GM13977 (cell line): ENCODE data around the gene MINAR1.

Experiments used
- DNase-seq: peaks from one replicate; pipeline ENCODE4 v3.0.0; 2012; ENCODE audit warnings: low spot score
- CTCF ChIP-seq: IDR thresholded peaks from 2 replicates; pipeline ENCODE4 v1.5.1; 2012; ENCODE audit warnings: mild to moderate bottlenecking, control low read depth; ENCODE audit not compliant: insufficient read depth; ENCODE audit errors: extremely low read depth, missing control alignments
- in situ Hi-C: fragments of 300-500 bp; cut with MboI; formaldehyde crosslinking; loops from one replicate; pipeline ENCODE4 v1.12.0; 2022; ENCODE audit warnings: low sequenced_read_pairs, low pct_unique_long_range_greater_than_20kb, mixed read lengths, inconsistent platforms; ENCODE audit not compliant: unreplicated experiment

The MINAR1 gene

DNA sequence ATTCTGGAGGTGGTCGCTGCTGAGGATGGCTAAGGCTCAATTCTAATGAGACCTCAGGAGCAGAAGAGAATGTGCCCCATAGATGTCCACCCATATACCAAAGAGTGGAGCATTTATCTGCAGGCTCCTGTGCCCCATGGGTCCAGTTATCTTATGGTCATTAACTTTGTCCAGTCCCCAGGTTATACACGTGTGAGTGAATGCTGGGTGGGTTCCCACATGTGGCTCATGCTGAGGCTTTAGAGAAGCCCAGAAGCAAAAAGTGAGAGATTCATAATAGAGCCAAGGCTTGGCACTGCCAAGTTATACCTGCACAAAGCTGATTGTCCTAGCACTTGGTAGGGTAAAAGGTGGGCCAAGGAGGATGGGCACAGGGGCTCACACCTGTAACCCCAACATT, 30.0 kb upstream of the MINAR1 start:
- no peak for TF ChIP-seq CTCF
- DNase-seq = no peak
- in situ Hi-C loops = no loop called here

- no peak for DNase-seq
- no peak for TF ChIP-seq CTCF
- in situ Hi-C loops = no loop called here
Observed at GRCh38 chr15:79403501-79403900, 28.6 kb upstream of the MINAR1 start.

DNA sequence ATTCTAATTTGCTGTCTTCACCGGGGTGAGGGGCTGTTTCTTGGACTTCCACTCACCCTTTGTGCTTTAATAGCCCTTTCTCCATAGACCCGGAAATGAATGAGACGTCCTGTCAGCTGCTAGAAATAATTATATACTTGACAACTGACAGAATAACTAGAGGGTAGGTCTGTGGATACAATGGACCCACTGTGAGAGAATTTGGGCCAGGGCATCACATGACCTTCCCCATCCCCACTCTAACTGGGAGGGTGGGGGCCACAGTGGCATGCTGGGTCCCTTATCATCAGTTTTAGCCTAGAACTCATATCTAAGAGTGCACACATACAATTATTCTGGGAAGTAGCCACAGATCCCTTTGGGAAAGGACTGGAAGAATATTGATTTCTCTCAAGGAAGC, 25.9 kb upstream of the MINAR1 start:
- TF ChIP-seq CTCF = no peak
- in situ Hi-C loops = no loop called here
- no peak for DNase-seq

DNA sequence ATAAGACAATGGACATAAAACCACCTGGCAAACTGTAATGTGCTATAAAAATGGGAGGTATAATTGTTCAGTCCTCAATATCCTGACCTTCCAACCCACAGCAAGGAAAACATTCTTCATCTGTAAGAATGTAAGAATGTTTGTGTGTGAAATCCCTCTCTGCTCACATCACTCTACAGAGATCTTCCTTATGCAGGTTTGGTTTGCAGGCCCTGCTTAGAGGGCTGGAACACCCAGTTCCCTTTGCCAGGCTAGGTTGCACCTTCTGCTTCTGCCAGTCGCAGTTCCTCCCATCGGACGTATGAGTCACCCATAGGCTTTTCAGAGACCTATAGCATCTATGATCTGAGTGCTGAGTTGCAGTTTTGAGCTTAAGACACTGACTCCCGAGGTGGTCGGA, 24.1 kb upstream of the MINAR1 start:
- in situ Hi-C loops = no loop called here
- DNase-seq = no peak
- TF ChIP-seq CTCF = no peak

- in situ Hi-C loops = no loop called here
Observed at GRCh38 chr15:79410237-79410636, 21.9 kb upstream of the MINAR1 start.

DNA sequence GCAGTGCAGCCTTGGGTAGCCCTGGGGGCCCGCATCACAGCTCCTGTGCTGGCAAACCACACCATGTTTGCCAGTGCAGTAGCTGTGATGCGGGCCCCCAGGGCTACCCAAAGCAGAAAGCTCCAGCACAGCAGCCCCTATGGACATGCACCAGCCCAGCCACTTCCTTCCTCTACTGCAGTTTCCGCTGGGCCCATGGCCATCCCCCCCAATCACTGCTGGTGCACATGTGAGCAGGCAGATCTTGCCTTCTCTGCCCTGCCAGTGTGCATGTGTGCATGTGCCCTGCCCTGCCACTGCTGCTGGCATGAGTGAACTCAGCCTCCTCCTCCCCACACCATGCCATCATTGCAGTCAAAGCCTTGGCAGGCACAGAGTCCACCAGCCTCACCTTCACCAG, 20.1 kb upstream of the MINAR1 start:
- no peak for TF ChIP-seq CTCF
- no peak for DNase-seq
- in situ Hi-C loops = no loop called here

More at GRCh38 chr15:79410237-79410636, 21.9 kb upstream of the MINAR1 start:
- DNase-seq = no peak
- no peak for TF ChIP-seq CTCF

DNA sequence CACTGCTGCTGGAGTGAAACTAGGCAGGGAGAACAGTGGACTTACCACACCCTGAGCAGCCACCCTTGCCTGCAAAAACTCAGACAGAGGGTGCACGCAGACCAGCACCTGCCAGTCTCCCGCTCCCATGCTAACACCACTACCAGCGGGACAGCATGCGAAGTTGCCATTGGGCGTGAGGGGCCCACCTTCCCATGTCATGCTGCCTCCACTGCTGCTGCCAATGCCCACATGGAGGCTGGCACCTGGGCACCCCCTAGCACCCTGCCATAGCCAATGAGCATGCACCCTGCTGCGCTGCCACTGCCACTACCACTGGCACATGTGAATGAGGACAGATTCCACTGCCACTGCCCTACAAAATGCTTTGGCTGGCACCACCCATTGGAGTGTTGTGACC, 19.7 kb upstream of the MINAR1 start:
- DNase-seq = no peak
- TF ChIP-seq CTCF = no peak
- in situ Hi-C loops = no loop called here
